Right lobe of liver (tissue), 4 donors: ENCODE measurements around the gene CELF2.

Source experiments
- POLR2A ChIP-seq: fragments of 450-650 bp; IDR thresholded peaks from one replicate; pipeline ENCODE4 v1.6.1; 2017; ENCODE audit warnings: antibody characterized with exemption, mild to moderate bottlenecking
- TF ChIP-seq, protein P1 (sequence below), 4 donors: fragments of 200-600 bp in 3 of 4; fragments of 450-650 bp in 1 of 4; IDR thresholded peaks; one replicate each; pipeline versions ENCODE4 v1.5.1 to v1.8.0; 2016 to 2022; ENCODE audit warnings: antibody characterized with exemption in 4 of 4, mild to moderate bottlenecking in 2 of 4
- donor health status: DM: no; HTN: no; CAD: no.
- donor health status: DM: no; HTN: no; CAD: no.
- donor health status: DM: no; HTN: yes; CAD: no.

- TF ChIP-seq POLR2A = no peak
- TF ChIP-seq, protein P1, sequence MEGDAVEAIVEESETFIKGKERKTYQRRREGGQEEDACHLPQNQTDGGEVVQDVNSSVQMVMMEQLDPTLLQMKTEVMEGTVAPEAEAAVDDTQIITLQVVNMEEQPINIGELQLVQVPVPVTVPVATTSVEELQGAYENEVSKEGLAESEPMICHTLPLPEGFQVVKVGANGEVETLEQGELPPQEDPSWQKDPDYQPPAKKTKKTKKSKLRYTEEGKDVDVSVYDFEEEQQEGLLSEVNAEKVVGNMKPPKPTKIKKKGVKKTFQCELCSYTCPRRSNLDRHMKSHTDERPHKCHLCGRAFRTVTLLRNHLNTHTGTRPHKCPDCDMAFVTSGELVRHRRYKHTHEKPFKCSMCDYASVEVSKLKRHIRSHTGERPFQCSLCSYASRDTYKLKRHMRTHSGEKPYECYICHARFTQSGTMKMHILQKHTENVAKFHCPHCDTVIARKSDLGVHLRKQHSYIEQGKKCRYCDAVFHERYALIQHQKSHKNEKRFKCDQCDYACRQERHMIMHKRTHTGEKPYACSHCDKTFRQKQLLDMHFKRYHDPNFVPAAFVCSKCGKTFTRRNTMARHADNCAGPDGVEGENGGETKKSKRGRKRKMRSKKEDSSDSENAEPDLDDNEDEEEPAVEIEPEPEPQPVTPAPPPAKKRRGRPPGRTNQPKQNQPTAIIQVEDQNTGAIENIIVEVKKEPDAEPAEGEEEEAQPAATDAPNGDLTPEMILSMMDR (IDR thresholded peaks at IDR 0.05) = no peak
These were observed 186.8 kb downstream of the CELF2 start for GRCh38 chr10:11204351-11204942.
